ENCODE measurements around the gene DNAH1.

DNA sequence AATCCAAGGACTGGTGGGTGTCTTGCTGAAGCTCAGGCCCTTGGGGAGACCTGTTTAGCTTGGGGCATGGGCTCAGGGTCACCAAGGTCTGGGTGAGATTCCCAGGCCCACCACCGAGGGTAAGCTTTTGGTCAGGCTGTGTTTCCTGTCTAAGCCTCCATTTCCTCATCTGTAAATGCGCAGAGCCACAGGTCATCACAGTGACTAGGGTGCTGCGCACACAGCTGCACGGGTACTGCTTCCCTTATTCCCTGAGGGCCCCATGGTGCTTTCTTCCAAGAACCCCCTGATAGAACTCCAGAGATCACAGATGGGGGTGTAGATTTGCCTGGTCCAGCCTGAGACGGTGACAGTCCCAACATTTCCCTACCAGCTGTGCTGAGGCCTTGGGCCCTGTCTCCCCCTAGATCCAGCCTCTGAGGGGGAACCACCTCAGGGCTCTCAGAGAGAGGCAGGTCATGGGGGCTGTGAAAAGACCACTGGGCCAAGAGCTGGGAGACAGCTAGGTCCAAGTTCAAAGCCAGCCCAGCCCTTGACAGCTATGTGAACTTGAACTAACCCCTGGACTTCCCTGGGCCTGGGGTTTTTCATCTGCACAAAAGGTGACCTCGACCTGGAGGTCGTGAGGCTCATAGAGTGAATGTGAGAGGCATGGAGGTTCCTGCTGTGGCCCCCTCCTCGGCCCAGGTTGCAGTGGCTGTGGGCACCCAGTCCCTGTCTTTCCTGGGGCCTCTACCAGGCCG is 68.1 kb downstream of the DNAH1 start:
- TF ChIP-seq, protein P1, sequence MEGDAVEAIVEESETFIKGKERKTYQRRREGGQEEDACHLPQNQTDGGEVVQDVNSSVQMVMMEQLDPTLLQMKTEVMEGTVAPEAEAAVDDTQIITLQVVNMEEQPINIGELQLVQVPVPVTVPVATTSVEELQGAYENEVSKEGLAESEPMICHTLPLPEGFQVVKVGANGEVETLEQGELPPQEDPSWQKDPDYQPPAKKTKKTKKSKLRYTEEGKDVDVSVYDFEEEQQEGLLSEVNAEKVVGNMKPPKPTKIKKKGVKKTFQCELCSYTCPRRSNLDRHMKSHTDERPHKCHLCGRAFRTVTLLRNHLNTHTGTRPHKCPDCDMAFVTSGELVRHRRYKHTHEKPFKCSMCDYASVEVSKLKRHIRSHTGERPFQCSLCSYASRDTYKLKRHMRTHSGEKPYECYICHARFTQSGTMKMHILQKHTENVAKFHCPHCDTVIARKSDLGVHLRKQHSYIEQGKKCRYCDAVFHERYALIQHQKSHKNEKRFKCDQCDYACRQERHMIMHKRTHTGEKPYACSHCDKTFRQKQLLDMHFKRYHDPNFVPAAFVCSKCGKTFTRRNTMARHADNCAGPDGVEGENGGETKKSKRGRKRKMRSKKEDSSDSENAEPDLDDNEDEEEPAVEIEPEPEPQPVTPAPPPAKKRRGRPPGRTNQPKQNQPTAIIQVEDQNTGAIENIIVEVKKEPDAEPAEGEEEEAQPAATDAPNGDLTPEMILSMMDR (IDR thresholded peaks at IDR 0.05; ENCODE audit: insufficient read depth, low read length, poor library complexity, severe bottlenecking): no peak
- no peak for TF ChIP-seq EZH2phosphoT487 (conservative IDR thresholded peaks at IDR 0.05; ENCODE audit: low read length)

All from SU-DHL-6 (cell line).